Measurements from ENCODE around the gene DENND5B.

DNA sequence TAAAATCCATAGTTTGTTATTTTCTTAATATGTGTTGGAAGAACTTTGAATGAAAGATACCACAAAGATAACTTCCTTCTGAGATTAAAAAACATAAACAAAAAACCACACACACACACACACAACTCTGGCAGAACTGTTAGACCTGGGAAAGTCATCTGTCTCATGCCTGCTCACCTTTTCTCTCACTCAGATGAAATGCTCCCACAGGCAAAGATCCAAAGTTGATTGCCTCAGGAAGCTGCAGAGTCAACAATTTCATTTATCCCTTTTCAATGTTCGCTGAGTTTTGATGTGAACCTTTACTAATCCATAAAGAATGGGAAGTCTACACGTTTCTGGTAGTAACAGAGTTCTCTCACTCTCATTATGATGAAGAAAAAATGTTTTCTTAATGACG, 112.0 kb downstream of the DENND5B start:
- TF ChIP-seq, protein P1, sequence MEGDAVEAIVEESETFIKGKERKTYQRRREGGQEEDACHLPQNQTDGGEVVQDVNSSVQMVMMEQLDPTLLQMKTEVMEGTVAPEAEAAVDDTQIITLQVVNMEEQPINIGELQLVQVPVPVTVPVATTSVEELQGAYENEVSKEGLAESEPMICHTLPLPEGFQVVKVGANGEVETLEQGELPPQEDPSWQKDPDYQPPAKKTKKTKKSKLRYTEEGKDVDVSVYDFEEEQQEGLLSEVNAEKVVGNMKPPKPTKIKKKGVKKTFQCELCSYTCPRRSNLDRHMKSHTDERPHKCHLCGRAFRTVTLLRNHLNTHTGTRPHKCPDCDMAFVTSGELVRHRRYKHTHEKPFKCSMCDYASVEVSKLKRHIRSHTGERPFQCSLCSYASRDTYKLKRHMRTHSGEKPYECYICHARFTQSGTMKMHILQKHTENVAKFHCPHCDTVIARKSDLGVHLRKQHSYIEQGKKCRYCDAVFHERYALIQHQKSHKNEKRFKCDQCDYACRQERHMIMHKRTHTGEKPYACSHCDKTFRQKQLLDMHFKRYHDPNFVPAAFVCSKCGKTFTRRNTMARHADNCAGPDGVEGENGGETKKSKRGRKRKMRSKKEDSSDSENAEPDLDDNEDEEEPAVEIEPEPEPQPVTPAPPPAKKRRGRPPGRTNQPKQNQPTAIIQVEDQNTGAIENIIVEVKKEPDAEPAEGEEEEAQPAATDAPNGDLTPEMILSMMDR (IDR thresholded peaks at IDR 0.05): no peak
- TF ChIP-seq ZNF138 (CRISPR knock-in tag; conservative IDR thresholded peaks at IDR 0.05) (no peak), CREM (CRISPR knock-in tag; IDR thresholded peaks at IDR 0.05) (no peak), FOXK1 (CRISPR knock-in tag; IDR thresholded peaks at IDR 0.05) (no peak), MYBL2 (CRISPR knock-in tag; IDR thresholded peaks at IDR 0.05) (no peak), ZNF317 (CRISPR knock-in tag; IDR thresholded peaks at IDR 0.05; ENCODE audit: borderline replicate concordance, low read depth) (no peak), SOX15 (CRISPR knock-in tag; IDR thresholded peaks at IDR 0.05) (no peak), PREB (CRISPR knock-in tag; IDR thresholded peaks at IDR 0.05; ENCODE audit: borderline replicate concordance) (no peak), CBFB (CRISPR knock-in tag; IDR thresholded peaks at IDR 0.05; ENCODE audit: low read depth) (no peak)
- TF ChIP-seq, protein P2, sequence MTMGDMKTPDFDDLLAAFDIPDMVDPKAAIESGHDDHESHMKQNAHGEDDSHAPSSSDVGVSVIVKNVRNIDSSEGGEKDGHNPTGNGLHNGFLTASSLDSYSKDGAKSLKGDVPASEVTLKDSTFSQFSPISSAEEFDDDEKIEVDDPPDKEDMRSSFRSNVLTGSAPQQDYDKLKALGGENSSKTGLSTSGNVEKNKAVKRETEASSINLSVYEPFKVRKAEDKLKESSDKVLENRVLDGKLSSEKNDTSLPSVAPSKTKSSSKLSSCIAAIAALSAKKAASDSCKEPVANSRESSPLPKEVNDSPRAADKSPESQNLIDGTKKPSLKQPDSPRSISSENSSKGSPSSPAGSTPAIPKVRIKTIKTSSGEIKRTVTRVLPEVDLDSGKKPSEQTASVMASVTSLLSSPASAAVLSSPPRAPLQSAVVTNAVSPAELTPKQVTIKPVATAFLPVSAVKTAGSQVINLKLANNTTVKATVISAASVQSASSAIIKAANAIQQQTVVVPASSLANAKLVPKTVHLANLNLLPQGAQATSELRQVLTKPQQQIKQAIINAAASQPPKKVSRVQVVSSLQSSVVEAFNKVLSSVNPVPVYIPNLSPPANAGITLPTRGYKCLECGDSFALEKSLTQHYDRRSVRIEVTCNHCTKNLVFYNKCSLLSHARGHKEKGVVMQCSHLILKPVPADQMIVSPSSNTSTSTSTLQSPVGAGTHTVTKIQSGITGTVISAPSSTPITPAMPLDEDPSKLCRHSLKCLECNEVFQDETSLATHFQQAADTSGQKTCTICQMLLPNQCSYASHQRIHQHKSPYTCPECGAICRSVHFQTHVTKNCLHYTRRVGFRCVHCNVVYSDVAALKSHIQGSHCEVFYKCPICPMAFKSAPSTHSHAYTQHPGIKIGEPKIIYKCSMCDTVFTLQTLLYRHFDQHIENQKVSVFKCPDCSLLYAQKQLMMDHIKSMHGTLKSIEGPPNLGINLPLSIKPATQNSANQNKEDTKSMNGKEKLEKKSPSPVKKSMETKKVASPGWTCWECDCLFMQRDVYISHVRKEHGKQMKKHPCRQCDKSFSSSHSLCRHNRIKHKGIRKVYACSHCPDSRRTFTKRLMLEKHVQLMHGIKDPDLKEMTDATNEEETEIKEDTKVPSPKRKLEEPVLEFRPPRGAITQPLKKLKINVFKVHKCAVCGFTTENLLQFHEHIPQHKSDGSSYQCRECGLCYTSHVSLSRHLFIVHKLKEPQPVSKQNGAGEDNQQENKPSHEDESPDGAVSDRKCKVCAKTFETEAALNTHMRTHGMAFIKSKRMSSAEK (CRISPR knock-in tag; IDR thresholded peaks at IDR 0.05; ENCODE audit: borderline replicate concordance): no peak
- TF ChIP-seq, protein P3, sequence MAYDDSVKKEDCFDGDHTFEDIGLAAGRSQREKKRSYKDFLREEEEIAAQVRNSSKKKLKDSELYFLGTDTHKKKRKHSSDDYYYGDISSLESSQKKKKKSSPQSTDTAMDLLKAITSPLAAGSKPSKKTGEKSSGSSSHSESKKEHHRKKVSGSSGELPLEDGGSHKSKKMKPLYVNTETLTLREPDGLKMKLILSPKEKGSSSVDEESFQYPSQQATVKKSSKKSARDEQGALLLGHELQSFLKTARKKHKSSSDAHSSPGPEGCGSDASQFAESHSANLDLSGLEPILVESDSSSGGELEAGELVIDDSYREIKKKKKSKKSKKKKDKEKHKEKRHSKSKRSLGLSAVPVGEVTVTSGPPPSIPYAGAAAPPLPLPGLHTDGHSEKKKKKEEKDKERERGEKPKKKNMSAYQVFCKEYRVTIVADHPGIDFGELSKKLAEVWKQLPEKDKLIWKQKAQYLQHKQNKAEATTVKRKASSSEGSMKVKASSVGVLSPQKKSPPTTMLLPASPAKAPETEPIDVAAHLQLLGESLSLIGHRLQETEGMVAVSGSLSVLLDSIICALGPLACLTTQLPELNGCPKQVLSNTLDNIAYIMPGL (CRISPR knock-in tag; IDR thresholded peaks at IDR 0.05): no peak
